ENCODE results near the gene BCKDK. TPM values are rescaled to one million over a fixed set of nuclear protein-coding genes. Genes with fewer than 3 reads are reported as not detected.
"Not testable (repeated sequence)": the region's sequence is repeated elsewhere in the genome, so short reads cannot be mapped to it uniquely, and the experiment has no call there.

The BCKDK gene
- total RNA-seq, 1 experiment from 2014 or later, result 57.0 TPM

GRCh38 chr16:31138621-31139578, 30.7 kb downstream of the BCKDK start:
- Histone ChIP-seq H3K56ac (ENCODE audit: insufficient read length, low read depth, low read length) (no peak overlapping the region), H4K20me1 (ENCODE audit: control insufficient read depth, insufficient read depth, insufficient read length) (no peaks in the 10 kb centered on the region), H3K79me2 (ENCODE audit: insufficient read depth, low read length) (peaks cover under 1% of the 10 kb centered on the region; the same call in 1 of the 2 replicates), H2AK5ac (ENCODE audit: insufficient read length, low read length) (no peak overlapping the region), H3K9ac (ENCODE audit: extremely low read depth, insufficient read length, low read length) (no peak overlapping the region), H3K4me2 (ENCODE audit: insufficient read depth, insufficient read length, low read length) (no peak overlapping the region), H4K91ac (ENCODE audit: insufficient read length, low read depth, low read length) (no peak overlapping the region), H2BK15ac (ENCODE audit: low read depth, low read length) (no peak overlapping the region), H3K4me1 (ENCODE audit: insufficient read depth, low read length) (peaks cover 11% of the 10 kb centered on the region), H3T11ph (ENCODE audit: low read length) (no peak overlapping the region), H4K5ac (ENCODE audit: insufficient read length, low read depth, low read length) (no peak overlapping the region), H2BK12ac (ENCODE audit: insufficient read length, low read depth, low read length) (peak overlapping the region; percentile 50), H3K14ac (ENCODE audit: insufficient read depth, low read length) (peak overlapping the region; percentile 6; the same call in 1 of the 2 replicates), H2AFZ (ENCODE audit: low read length) (no peak overlapping the region), H3K27ac (ENCODE audit: insufficient read length, low read depth, low read length) (no peak overlapping the region), H2BK5ac (ENCODE audit: insufficient read length, low read length) (no peak overlapping the region), H3K79me1 (ENCODE audit: insufficient read depth, low read depth, low read length, poor library complexity, severe bottlenecking) (no peaks in the 10 kb centered on the region), H3K9me3 (ENCODE audit: control insufficient read depth, low read depth, low read length) (no peaks in the 10 kb centered on the region), H3K23ac (ENCODE audit: insufficient read length, low read depth, low read length) (no peak overlapping the region), H3K23me2 (ENCODE audit: insufficient read length, low read depth, low read length, poor library complexity, severe bottlenecking) (peaks cover 1% of the 10 kb centered on the region), H3K4ac (ENCODE audit: low read depth, low read length) (no peak overlapping the region), H4K8ac (replicated peaks; ENCODE audit: insufficient read length, low read depth, low read length) (no peak overlapping the region), H2BK20ac (ENCODE audit: low read depth, low read length, poor library complexity, severe bottlenecking) (no peak overlapping the region), H3K27me3 (ENCODE audit: insufficient read depth, low read length) (no peaks in the 10 kb centered on the region; the same call in 1 of the 2 replicates), H3K18ac (ENCODE audit: insufficient read length, low read depth, low read length) (peak overlapping the region; percentile 21), H2BK120ac (ENCODE audit: low read depth, low read length, poor library complexity, severe bottlenecking) (no peak overlapping the region)
- TF ChIP-seq CTCF (conservative IDR thresholded peaks at IDR 0.05), result no peak
- H3K27me3 Mint-ChIP-seq (ENCODE audit: low read depth), result peaks cover 8% of the 10 kb centered on the region
- peak overlapping the region in 1 of 2 experiments; percentile 14; a peak in 1 of 5 replicates for H3K4me3 Mint-ChIP-seq
- H3K36me3 Mint-ChIP-seq (ENCODE audit: insufficient read depth in 1 of 3, low read depth in 3 of 3), result peaks cover under 1 to 3% (median 1%) of the 10 kb centered on the region in 3 experiments; a peak in 4 of 7 replicates
- H3K27ac Mint-ChIP-seq, result peak overlapping the region in 2 of 3 experiments; percentile 74 to 90; a peak in 4 of 7 replicates
- no CpG with 5 or more reads among the region's 27 CpGs for WGBS (ENCODE audit: extremely low coverage, insufficient read length, low lambda C conversion rate)
- H3K9me3 Mint-ChIP-seq, result no peaks in the 10 kb centered on the region; a peak in 1 of 5 replicates
- peak; percentile 80 for DNase-seq
- H3K4me1 Mint-ChIP-seq, result peaks cover 42 to 58% of the 10 kb centered on the region in 2 experiments

- H3K27ac Mint-ChIP-seq, result not testable (repeated sequence)
- H3K4me3 Mint-ChIP-seq, result peak overlapping the region in 1 of 2 experiments; percentile 53; a peak in 2 of 5 replicates
Observed at GRCh38 chr16:31141071-31141469, 32.9 kb downstream of the BCKDK start.

More at GRCh38 chr16:31141071-31141469, 32.9 kb downstream of the BCKDK start:
- H2AFZ ChIP-seq (ENCODE audit: low read length); H3K4ac ChIP-seq (ENCODE audit: low read depth, low read length); H3K23ac ChIP-seq (ENCODE audit: insufficient read length, low read depth, low read length); H2BK5ac ChIP-seq (ENCODE audit: insufficient read length, low read length); H3K4me1 ChIP-seq (ENCODE audit: insufficient read depth, low read length); H3K23me2 ChIP-seq (ENCODE audit: insufficient read length, low read depth, low read length, poor library complexity, severe bottlenecking); H3K9ac ChIP-seq (ENCODE audit: extremely low read depth, insufficient read length, low read length); H3K14ac ChIP-seq (ENCODE audit: insufficient read depth, low read length); H2BK12ac ChIP-seq (ENCODE audit: insufficient read length, low read depth, low read length); H2AK5ac ChIP-seq (ENCODE audit: insufficient read length, low read length); H4K5ac ChIP-seq (ENCODE audit: insufficient read length, low read depth, low read length); H2BK120ac ChIP-seq (ENCODE audit: low read depth, low read length, poor library complexity, severe bottlenecking); H3K4me2 ChIP-seq (ENCODE audit: insufficient read depth, insufficient read length, low read length); H3K9me3 ChIP-seq (ENCODE audit: control insufficient read depth, low read depth, low read length); H3K36me3 Mint-ChIP-seq (ENCODE audit: insufficient read depth in 1 of 3, low read depth in 3 of 3); H4K20me1 ChIP-seq (ENCODE audit: control insufficient read depth, insufficient read depth, insufficient read length); H3K27ac ChIP-seq (ENCODE audit: insufficient read length, low read depth, low read length); H3K79me1 ChIP-seq (ENCODE audit: insufficient read depth, low read depth, low read length, poor library complexity, severe bottlenecking); H3T11ph ChIP-seq (ENCODE audit: low read length); H3K9me3 Mint-ChIP-seq; H4K8ac ChIP-seq (replicated peaks; ENCODE audit: insufficient read length, low read depth, low read length); H3K18ac ChIP-seq (ENCODE audit: insufficient read length, low read depth, low read length); H3K56ac ChIP-seq (ENCODE audit: insufficient read length, low read depth, low read length); H2BK20ac ChIP-seq (ENCODE audit: low read depth, low read length, poor library complexity, severe bottlenecking); DNase-seq; H3K27me3 ChIP-seq (ENCODE audit: insufficient read depth, low read length); H3K79me2 ChIP-seq (ENCODE audit: insufficient read depth, low read length); H2BK15ac ChIP-seq (ENCODE audit: low read depth, low read length): not testable (repeated sequence)
- H3K4me1 Mint-ChIP-seq, result peaks cover 27 to 45% of the 10 kb centered on the region in 2 experiments
- peak overlapping the region; percentile 36 for H4K91ac ChIP-seq (ENCODE audit: insufficient read length, low read depth, low read length)
- WGBS (ENCODE audit: extremely low coverage, insufficient read length, low lambda C conversion rate), result no CpG with 5 or more reads among the region's 9 CpGs
- H3K27me3 Mint-ChIP-seq (ENCODE audit: low read depth), result peaks cover 25% of the 10 kb centered on the region

Data from H9 (cell line).